GDM1 (cell line): ENCODE measurements around the gene PDCD7.
"Not testable (repeated sequence)": the region's sequence is repeated elsewhere in the genome, so short reads cannot be mapped to it uniquely, and the experiment has no call there.

Source experiments
- DNase-seq: peaks from one replicate; lab custom pipeline; 2025; lab: John Stamatoyannopoulos, UW

Gene PDCD7

DNA sequence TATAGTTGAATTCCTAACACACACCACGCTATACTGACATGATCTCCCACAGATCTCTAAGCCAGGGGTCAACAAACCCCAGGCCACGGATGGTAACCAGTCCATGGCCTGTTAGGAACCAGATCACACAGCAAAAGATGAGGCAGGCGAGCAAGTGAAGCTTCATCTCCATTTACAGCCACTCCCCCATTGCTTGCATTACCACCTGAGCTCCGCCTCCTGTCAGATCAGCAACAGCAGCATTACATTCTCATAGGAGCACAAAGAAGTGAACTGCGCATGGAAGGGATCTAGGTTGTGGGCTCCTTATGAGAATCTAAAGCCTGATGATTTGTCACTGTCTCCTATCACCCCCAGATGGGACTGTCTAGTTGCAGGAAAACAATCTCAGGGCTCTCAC lies 2.7 kb downstream of the PDCD7 start:
- DNase-seq, result no peak

DNA sequence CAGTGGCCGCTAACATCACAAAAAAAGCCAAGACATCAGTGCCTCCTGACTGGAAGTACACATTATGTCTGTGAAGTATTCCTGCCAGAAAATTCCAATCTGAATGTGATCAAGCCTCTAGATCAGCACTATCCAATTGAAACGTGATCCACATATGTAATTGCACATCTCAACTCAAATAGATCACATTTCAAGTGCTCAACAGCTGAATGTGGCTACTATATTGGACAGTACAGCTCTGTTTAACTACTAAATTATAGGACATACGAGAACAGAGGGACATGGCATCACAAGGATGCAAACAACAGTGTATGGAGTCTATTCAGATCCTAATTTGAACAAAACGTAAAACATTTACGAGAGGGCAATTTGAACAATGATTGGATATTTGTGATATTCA lies 18.1 kb downstream of the PDCD7 start:
- DNase-seq, result no peak

DNA sequence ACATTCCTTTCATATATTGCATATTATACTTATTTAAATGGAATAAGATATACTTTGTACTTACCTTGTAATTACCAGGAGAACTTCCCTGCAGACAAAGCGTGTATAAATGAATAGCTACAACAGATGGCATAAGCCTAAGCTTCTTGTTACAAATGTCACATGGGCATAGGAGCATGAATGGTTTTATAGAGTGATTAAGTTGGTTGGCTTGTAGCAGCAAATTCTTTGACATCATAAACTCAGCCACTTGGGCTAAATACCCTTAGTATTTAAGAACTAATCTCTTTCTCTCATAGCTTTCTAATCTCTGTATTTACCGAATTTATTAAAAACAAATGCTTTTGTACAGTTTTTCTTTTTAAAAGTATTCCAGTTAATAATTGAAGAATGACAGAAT lies 18.5 kb downstream of the PDCD7 start, which contains the start of gene UBAP1L:
Gene UBAP1L (minus strand): TSS at position 115 of the 400 bp plus-strand sequence. CDS start 8,985 bp downstream, outside the sequence.
- DNase-seq, result no peak

DNA sequence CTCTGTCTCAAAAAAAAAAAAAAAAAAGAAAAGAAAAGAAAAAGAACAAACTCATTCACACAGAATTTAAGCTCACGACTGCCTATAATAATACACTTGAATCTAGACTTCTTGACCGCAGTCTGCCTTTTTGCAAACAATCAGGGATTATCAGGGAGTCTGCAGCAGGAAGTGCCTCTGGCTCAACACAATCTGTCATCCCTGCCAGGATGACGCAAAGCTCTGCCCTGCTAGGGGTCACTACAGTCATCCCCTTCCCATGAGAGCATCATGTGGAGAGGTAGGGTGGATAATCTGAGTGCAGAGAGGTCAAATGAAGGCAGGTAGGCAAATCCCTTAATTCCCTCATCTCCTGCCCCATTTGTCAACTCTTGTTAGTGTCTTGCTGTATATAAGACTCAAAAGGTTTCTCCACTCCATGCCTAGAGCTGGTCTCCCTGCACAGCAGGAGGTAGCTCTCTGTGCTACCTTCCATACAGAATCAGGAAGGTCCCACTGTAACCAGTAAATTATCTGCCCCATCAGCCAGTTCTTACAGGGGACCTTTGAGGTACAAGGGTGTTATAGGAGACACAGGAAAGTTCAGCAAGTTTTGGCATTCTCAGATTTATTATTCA lies 22.8 kb downstream of the PDCD7 start:
- no peak for DNase-seq

DNA sequence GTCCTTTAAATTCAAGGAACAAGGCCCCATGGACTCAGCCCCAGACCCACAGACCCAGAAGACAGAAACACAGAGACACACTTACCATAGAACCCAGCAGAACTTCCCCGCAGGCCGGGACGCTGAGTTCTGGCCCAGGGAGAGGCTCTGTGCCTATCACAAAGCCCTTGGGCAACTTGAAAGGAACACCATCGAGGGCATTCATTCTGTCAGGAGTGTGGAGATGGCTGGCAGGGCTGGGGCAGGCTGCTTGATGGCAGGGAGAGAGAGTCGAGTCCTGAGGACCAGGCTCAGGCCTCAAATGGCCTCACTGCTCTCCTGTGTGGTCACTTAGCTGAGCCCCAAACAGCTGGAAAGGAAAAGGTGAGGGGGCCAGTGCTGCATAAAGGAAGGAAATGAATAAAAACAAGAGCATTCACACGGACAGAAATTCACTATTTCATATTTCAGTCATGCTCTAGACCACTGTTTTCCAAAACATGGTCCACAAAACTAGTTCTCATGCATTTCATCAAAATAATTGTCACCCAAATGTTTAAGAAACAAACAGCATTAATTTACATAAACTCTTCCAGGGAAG lies 27.5 kb downstream of the PDCD7 start:
- no peak for DNase-seq

DNA sequence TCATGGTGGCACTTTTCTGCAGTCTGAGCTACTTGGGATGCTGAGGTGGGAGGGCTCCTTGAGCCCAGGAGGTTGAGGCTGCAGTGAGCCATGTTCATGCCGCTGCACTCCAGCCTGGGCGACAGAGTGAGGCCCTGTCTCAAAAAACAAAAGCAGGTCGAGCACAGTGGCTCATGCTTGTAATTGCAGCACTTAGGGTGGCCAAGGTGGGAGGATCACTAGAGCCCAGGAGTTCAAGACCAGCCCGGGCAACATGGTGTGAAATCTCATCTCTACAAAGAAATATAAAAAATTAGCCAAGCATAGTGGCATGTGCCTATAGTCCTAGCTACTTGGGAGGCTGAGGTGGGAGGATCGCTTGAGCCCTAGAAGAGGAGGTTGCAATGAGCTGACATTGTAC lies 28.6 kb downstream of the PDCD7 start:
- DNase-seq, result no peak

DNA sequence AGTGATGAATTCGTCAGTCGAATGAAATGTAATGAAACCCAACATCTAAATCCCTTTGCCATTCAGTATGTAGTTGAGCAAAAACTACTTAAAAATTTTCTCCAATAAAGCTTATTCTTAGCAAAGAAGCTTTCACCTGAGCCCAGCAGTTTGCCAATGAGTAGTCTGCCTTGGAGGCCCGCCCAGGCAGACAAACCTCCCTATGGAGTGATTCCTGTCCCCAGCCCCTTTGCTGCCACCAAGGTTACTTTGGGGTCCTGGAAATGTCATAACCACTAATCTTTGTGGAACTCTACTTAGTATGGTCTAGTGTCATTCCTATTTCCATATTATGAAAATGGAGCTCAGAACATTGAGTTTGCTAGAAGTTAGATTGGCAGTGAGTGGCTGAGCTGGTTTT lies 30.7 kb downstream of the PDCD7 start:
- DNase-seq, result no peak

DNA sequence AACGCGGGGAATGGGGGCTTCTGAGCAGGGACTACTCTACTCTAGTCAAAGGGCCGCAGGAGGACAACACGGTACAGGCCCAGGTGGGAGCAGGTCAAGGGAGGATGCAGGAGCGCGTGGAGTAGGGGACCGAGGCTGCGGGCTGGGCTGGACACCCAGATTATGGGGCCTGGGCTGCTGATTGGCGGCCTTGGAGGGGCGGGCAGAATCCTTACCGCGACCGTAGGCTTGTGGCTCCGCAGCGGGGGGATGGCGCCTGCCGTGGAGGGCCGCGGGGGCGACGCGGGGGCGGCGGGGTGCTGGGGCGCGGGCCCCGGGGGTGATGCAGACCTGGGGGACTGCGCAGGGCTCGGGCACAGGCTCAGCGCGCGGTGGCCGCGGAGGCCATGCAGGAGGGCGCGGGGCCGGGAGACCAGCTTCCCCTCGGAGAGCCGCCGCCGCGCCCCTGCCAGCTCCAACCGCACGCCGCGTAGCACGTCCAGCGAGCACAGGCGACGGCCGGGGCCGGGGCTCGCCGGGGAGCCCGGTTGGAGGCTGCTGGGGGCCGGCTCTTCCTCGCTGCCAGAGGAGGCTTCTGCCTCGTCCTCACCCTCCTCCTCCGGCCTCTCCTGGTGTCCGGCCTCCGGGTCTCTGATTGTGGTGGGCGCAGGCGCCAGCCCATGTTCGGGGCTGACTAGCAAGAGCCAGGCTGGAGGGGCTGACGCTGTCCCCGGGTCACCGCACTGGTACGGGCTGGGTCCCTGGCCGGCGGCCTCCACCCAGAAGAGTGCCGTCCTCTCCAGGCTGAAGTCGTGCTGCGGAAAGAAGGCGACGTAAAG lies 31.5 kb downstream of the PDCD7 start:
- DNase-seq, result no peak

DNA sequence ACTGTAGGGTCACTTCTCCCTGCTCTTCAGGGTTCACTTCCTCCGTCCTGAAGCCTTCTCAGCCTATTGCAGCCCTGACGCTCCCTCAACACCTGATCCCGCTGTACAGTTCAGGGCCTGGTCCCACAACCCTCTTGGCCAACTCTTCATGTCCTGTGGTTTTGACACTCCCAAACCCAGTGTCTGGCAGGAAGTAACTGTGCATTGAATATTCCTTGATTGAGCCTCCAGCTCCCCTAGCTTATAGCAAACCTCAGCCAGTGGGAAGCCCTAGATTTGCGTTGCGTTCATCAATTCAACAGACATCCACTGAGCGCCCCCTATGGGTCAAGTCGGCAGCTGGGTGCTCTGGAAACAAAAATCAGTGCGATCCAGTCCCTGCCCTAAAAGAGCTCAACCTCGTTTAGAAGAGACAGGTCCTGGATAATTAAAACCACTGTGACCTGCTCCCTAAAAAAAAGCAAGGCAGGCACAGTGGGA lies 32.2 kb downstream of the PDCD7 start:
- peak; percentile 23 for DNase-seq

DNA sequence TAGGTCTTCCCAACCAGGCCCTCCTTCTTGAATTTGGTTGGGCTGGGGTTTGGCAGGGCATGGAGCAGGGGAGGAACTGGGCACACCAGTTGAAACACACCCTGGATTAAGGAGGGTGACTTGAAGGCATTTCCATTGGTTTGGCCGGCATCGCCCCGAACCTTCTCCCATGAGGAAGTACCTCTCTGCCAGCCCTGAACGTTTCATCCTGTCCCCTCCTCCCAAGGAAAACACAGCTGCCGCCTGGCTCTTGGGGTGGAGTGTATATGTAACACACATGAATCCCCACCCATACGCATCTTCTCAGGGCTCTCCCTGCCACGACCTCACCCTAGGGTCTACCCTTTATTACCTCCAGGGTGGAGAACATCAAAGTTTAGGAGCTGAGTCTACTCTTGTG lies 33.2 kb downstream of the PDCD7 start:
- no peak for DNase-seq

DNA sequence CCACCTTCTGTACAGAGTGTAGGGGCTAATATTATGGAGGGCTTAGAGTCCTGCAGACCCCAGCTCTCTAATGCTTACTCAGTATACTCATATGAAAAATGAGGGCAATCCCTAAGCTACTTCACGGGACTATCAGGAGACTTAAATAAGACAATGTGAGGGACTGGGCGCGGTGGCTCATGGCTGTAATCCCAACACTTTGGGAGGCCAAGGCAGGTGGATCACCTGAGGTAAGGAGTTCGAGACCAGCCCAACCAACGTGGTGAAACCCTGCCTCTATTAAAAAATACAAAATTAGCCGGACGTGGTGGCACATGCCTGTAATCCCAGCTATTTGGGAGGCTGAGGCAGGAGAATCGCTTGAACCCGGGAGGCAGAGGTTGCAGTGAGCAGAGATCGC lies 33.8 kb downstream of the PDCD7 start:
- DNase-seq, result not testable (repeated sequence)

DNA sequence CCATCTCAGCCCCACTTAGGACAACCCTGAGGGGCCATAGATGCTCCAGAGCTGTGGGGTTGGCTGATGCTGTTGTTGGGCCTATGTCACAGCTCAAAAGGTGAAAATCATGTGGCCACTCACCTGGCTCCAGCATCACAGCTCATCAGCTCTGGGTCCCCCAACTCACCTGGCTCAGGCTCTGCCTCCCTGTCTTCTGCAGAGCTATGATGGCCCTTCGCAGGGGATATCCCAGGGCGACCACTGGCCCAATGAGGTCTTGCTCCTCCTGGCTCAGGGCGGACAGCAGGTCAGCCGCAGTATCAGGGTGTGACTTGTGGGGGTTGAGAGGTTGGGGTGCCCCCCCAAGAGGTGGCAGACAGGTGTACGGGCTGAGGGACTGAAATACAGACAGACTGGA lies 34.3 kb downstream of the PDCD7 start:
- no peak for DNase-seq

DNA sequence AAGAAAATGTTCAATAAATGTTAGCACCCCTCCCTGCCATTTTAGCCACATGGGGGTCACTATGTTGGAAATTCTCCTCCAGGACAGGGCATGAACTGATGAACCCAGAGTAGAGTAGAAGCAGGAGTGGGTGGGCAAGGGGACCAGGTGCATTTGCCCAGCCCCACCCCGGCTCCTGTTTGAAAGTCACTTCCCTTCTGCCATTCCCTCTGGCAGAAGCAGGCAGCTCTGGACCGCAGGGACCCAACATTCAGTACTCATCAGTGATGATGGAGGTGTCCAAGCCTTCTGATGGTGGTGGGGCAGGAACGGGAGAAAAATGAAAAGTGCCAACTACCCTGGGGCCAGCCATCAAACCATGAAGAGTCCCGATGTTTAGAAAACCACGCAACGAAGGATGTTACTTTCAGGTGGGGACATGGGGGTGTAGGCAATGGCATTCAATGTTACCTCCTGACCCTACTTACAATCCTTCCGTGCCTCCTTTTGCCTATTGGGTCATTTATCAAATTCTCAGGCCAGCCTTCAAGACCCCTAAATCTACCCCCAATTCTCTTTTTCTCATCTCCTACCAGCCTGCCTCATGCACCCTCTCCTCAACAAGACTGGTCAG lies 35.9 kb downstream of the PDCD7 start:
- DNase-seq, result no peak

DNA sequence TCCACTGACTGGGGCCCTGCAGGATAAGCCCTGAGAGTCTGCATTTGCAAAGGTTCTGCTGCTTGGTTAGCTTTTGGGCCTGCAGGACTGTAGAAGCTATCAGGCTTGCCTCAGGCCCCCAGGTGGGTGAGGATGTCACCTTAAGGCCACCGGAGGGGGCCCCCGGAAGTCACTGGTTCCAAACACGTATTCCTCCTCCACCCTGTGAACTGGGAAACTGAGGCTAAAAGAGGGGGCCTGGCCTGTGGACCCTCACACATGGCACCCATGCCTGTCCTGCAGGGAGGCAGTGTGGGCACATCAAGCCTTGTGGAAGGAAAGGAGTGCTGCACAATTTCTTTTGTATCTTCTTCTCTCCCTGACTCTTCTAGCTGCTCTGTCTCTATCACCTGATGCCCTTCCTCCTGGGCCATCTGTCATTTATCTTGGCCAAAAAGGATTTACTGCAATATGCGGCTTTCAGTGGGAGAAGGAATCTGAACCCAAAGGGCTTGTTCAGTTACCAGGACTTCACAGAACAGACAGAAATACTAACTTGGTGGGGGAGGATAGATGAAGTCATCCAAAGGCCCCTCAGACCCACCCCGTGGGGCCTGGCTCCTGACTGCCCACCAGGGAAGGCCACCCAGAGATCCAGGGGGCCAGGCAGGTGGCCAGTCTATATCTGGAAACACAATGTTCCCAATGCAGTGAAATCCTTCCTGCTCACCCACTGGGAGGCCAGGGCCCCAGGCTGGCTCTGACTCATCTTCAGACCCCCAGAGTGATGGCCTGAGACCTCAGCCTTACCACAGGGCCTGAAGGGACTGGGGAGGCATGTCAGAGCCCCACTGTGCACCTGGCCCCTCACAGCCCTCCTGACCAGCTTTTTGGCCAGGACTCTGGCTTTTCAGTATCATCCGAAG lies 36.9 kb downstream of the PDCD7 start:
- no peak for DNase-seq

DNA sequence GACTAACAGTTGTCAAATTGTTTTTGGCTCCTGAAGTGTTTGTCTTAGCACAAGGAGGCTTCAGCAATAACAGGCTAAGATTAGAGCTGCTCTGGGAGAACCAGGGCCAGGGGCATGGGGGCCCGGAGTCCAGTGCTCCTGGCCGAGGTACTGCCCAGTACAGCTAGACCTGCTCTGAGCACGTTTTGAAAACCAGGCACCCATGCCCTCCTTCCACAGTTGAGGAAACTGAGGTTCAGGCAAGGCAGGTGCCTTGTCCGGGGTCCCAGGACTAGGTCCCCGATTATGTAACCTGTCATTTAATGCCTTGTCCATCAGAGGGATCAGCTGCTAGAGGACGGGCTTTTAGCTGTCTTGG lies 37.9 kb downstream of the PDCD7 start:
- no peak for DNase-seq

DNA sequence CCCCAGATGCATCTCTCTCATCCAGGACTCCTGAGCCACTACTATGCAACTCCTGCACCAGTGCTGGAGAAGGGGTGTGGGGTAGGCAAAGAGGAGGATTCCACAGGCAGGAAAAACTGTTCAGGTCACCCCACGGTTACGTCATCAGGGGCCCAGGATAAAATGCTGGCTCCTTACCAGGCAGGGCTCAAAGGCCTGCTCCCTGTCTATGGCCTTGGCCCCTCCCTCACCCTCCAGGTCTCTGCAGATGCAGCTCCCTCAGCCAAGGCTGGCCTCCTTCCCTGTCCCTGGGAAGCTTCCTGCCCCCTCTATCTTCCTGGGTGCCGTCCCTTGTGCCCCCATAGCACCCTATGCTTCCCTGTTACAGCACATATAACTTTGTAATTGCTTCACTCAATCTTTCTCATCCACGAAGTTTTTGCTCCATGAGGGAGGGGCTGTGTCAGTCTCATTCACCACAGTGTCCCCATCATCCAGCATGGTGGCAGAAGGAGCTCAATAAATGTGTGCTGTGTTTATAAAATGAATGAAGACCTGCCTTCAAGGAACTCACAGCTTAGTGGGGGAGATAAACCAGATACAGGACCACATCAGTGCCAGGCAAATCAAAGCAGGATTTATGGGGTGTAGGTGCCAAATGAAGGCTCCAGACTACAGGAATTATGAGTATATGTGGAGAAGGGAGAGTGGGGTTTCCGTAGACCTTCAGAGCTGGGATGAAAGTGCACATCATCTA lies 38.4 kb downstream of the PDCD7 start:
- DNase-seq, result no peak

DNA sequence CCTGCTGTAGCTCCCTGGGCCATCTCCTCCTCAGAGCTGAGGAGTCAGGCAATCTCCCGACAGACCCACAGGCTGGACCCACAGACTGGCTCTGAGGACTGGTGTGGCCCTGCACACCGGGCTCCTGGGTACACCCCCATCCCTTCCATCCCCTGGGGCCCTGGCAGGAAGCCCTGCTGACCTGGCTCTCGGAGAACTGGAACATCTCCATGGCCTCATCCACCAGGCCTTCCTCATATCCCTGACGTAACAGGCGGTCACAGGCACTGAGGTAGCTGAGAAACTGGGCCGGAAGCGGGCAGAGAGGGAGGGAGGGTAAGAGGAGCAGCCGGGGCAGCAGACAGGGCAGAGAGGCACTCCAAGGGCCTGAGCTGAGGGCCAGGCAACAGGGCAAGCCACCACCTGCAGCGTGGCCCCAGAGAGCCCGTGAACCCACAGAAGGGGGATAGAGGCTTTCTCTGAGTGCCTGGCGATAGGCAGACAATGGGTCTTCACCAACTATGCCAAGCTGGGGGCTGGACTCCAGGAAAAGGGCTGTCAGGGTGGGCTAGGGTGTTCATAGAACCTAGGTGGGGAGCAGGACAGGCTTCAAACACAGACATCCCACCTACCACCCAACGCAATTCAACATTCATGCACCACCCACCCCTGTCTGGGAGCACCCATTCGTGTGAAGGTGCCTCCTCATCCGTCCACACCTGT lies 39.2 kb downstream of the PDCD7 start:
- DNase-seq, result no peak

DNA sequence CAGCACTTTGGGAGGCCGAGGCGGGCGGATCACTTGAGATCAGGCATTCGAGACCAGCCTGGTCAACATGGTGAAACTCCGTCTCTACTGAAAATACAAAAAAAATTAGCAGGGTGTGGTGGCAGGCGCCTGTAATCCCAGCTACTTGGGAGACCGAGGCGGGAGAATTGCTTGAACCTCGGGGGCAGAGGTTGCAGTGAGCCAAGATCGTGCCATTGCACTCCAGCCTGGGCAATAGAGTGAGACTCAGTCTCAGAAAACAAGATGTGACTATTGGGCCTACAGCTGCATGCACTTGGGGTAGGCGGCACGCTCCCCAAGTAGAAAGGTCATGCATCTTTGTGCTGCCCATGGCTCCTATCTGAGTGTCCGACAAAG lies 39.8 kb downstream of the PDCD7 start:
- DNase-seq, result not testable (repeated sequence)

DNA sequence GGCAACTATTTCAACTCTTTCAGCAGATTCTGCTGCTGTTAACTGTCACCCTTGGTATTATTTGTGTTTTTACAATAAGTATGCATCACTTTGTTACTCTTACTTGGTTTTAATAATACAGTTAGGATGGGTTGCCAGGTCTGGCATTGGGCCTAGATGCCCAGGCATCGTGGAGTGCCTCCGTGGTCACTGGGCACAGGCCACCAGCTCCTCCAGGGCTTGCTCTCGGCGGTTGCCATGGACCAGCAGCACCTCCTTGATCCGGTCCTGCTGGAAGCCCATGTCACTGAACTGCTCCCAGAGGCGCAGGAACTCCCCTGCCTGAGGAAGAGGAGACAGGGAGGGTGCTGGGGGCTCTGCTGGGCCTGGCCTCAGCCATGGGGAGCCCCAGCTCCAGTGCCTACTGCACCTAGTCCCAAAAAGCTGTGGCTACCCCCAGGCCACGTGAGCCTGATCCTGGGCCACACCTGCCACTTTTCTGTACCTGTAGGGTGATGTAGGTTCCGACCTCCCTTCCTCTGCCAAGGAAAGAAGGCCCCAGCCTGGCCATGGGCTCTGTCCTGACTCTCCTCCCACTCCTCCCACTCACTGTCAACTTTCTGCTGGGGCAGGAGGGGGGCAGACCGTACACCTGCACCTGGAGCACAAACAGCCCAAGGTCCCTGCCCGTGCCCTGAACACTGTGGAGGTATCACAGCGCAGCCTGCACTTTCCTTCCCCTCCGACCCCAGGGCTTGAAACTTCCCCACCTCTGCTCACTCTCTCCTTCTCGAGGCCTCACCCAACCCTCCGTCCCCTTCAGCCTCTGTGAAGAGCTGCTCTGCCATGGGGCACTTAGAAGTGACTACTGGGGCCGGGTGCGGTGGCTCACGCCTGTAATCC lies 40.5 kb downstream of the PDCD7 start:
- DNase-seq, result no peak
